NCI-H82 treated with DMSO at 0.1 percent for 48 hours (cell line): Measurements from ENCODE around the gene PRPF18.

Experiments
- DNase-seq: peaks from one replicate; lab custom pipeline; 2025; ENCODE audit not compliant: unreplicated experiment; lab: John Stamatoyannopoulos, UW

Gene PRPF18

DNA sequence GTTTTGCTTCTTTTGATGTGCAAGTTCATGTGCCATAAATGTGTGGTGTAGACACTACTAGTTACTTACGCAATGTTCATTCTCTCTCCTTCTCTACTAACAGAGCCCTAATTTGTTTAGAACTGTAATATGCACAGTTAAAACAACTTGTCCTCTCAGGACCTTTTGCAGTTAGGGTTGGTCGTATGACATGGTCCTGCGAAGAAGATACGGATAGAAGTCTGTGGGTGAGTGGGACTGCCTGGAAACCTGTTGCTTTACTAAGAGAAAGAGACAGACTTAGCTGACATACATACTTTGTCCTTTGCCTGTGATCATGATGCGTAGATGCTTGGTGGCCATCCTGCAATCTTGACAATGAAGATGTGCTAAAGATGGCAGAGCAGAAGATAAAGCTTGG is 51.1 kb downstream of the PRPF18 start:
- no peak for DNase-seq

DNA sequence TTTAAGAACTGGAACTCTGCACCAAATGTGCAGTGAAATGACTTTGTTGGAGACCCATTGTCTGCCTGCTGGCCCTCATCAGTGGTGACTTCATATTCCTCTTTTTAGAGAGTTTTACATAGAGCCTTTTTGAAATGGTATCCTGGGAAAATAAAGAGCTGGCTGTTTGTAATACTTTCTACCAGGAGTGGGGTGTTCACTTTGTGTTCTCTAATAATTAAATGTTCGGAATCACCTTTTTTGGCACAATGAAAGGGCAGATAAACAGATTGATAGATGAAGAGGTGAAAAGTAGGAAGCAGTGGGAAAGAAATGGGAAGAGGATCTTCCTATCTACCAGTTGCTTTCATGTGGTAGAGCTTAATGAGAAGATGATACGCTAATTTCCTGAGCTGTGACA is 55.5 kb downstream of the PRPF18 start:
- DNase-seq: no peak

DNA sequence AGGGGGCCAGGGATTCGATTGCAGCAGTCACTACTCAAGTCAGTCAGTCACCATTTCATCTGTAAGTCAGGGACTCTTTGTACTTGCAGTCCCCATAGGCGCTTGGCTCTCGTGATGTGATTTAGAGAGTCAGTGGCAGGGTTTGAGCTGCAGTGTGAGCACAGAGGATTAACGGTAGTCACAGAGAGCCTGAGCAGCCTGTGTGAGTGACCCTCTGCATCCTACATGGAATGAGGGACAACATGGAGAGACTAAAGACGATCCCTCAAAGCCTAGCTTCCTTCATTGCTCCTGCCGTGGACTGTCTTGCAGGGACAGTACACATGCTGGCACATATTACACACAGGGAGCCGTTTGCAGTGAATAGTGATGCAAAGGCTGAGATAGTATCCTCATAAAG is 56.3 kb downstream of the PRPF18 start:
- DNase-seq: no peak

DNA sequence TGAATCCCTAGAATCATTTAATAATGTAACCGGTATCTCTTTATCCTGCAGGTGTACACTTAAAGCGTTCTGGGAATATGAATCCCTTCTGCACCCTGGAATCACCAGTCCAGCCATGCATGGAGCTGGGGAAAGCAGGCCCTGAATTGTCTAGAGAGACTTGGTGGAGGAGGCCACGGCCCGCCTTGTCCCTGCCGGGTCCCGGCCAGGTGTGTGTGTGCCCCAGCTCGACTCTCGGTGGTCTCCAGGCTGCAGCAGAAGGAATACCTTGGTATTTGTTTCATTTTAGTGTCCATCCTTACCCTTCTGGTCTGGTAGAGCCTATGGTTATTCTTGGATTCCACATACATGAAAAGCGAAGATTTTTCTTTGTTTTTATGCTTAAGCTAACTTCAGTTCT is 58.1 kb downstream of the PRPF18 start:
- no peak for DNase-seq

DNA sequence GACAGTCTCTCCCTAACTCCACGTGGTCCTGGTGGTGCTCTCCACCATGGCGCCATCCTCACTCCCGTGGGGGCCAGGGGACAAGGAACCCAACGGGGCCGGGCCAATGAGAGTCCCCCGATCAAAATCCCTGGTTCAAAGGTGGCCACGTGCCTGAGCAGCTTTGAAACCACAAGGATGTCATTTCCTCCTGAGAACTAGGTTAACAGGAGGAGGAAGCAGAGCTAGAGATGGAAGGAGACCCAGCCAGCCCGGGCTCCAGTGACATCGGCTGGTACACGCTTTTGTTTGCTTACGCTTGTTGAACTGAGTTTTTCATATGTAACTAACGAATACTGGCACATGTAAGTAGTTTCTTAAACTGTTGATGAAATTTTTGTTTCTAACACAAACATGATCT is 61.7 kb downstream of the PRPF18 start:
- DNase-seq: no peak

DNA sequence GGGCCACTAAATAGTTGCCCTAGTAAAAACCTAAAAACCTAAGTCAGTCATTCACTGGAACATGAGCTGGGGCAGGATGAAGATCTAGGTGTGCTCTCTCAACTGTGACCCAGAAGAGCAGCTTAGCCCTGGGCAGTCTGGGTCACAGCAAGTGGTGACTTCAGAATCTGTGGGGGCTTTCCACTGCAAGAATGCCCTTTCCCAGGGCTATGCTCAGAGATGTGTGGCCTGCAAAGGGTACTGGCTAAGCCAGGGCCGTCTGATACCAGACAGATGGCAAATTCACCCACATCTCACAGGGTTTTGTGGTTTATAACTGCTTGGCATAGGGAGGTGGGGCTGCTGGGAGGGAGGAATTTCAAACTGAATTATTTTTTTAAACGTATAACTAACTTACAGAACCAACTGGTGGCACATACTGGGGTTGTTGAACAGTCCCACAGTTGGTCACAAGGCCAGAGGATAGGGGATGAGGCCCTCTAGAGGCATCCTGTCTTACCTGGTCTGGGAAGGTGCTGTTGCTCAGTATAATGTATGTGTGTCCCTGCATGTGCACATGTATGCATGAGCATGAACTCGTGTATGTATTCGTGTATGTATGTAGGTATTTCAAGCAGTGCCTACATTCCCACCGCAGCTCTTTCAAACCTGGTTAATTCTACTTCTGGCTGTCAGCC is 63.2 kb downstream of the PRPF18 start:
- no peak for DNase-seq

- DNase-seq: no peak
Measured at GRCh38 chr10:13650961-13651360, 64.2 kb downstream of the PRPF18 start.

DNA sequence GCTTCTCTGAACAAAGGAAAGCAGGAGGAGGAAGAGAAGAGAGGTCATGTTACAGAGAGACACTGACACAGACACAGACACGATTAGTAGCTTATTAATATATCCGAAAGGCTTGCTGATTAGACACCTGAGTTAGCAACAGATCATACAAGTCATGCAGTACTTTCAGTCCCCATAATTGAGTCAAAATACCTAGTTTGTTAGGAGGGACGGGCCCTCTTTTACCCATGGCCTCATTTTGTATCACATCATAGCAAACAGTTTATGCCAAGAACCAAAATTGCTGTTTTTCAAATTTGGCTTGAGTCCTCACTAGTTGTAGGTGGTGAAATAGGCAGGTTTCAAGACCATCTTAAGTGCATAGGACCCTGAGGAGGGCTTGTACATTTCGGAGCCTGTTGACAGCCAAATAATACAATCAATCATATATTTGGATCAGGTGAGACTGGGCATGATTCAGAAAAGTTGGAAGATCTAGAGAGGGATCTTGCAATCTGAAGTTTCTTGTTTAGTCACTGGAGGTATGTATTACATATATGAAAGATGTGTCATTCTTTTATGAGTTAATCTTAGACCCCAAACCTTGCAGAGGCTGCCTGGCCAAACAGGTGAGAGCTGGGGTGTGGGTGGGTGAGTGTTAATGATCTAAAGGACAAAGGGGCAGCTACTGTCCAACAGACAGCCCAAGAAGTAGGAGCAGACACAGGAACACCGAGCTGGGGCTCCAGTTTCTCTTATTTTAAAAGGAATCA is 65.4 kb downstream of the PRPF18 start:
- DNase-seq: no peak

DNA sequence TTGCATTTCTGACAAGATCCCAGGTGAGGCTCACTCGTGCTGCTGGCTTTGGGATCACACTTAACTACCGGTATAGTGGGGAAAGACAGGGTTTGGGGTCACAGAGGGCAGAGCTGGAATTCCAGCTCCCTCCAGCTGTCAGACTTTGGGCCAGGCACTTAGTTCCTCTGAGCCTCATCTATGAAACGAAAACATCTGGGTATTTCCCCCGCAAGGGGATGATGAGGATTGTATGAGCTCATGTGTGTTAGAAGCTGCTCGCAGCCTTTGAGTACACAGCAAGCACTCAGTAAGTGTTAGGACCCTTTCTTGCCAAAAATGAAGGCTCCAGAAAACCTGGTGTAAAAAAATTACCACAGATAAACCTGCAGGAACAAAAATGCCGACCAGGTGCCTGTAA is 66.1 kb downstream of the PRPF18 start:
- no peak for DNase-seq

GRCh38 chr10:13654118-13654830 is 67.5 kb downstream of the PRPF18 start:
- no peak for DNase-seq

DNA sequence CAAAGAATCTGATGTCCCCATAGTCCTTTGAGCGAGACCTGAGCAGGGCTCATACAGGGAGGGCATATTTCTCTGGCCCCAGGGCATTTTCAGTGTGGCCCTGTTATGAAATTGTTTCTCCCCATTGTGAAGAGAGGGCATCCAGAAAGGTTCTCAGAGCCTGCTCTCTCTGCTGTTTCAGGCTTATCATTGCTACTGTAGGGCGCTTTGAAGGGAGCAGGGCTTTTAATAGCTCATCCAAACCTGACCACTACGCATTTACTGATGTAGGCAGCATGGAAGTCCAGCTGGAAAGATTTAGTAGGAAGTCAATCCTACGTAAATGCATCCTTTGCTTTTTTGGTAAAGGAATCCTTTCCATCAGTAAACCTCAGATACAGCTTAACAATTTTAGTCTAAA is 68.1 kb downstream of the PRPF18 start:
- no peak for DNase-seq

DNA sequence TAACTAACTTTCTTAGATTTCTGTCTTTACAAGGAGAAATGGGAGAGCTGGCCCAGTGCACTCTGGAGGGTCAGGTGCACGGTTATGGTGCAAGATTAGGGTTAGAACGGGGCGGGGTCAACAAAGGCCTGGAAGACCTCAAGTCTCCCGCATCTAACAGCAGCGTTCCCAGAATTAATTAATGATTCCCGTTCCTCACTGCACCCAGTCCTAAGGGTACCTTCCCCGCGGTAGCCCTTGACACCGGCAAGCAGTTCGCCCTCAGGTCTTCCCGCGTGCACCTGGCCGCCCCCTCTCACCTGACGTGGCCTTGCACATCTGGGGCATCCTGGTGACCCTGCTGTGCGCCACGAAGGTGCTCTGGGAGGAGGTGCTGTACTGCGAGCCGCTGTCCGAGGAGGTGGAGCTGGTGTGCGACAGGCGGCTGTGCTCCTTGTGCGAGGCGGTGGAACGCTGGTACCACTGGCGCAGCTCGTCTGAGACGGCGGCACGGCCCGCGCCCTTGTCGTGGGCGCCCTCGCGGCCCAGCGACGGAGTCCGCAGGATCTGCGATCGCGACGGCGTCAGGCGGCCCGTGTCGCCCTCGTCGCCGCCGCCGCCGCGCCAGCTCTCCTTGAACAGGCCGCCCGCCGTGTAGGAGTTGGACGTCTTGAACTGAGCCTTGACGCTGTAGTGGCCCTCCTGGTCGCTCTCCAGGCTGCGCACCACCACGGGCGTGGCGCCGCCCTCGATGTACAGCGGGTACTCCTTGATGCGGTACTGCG is 69.8 kb downstream of the PRPF18 start:
- DNase-seq: no peak

DNA sequence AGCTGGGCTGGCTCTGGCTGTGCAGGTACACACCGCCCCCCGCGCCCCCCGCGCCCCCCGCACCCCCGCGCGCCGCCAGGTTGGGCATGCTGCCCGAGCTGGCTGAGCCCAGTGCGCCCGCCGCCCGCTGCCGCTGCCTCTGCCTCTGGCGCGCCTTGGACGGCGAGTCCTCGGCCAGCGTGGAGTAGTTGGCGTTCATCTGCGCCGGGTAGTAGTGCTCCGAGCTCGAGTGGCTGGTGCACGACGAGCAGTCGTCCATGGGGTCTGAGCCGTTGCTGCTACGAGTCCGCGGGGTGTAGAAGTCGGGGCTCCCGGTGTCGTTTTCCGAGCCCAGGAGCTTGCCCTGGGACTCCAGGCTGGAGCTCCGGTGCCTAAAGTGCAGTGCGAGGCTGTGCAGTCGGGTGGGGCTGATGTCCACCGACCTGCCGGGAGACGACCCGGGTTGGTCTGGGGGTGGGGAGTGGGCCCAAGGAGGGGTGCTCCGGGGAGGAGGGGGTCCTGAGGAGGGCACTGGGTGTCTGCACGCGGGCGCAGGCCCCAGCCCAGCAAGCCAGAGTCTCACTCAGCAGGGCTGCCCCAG is 70.4 kb downstream of the PRPF18 start:
- no peak for DNase-seq

GRCh38 chr10:13658264-13658663 is 71.5 kb downstream of the PRPF18 start:
- DNase-seq: no peak

- DNase-seq: no peak
Measured at GRCh38 chr10:13658871-13659685, 72.3 kb downstream of the PRPF18 start.

- DNase-seq: peak; percentile 3
Measured at GRCh38 chr10:13659887-13660550, 73.3 kb downstream of the PRPF18 start.

DNA sequence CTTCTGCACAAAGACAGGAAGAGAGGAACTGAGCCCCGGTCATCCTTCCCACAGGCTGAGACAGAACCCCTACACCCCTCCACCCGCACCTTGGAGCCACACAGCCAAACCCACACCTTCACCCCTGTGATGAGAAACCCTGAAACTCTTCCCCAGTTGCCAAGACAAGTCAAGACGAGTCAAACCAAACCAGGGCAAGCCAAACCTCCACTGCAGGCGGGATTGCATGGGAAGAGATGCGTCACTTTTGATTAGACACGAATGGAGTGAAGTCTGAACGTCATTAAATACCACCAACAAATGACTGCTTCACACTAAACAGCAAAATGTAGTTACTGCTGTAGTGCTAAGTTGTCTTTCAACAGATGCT is 73.8 kb downstream of the PRPF18 start:
- no peak for DNase-seq

GRCh38 chr10:13661256-13661655 is 74.5 kb downstream of the PRPF18 start:
- no peak for DNase-seq

DNA sequence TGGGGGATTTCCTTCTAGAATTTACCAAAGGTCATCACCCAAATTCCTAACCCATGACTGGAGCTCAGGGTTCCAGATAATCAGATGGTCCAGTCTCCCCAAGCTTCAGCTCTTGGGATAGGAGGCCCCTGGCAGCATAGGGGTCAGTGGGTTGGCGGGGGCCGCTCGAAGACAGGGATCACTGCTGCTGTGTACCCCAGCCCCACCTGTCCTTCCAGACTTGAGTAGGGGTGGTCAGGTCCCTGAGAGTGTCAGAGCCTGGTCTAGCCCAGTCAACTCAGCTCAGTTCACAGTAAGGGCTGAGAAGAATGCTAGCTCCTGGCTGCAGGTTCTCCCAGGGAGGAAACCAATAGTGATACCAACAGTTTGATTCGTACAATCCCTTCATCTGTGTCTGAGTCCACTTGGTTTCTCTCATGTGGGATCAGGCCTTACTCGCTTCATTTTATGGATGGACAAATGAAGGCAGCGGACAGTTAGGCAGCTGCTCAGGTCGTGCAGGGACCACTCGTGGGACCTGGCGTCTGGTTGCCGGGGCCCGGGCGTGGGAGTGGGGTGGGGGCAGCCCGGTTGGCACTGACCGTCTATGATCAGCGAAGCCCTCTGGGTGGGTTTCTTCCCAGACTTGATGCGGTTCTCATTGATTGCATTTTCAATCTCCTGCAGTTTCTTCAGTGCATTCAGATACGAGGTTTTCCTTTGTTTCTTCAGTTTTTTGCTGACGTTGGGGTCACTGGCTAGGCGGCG is 78.9 kb downstream of the PRPF18 start:
- no peak for DNase-seq
